Daoy (cell line): Measurements from ENCODE around the gene FAXDC2. TPM values are rescaled to one million over a fixed set of nuclear protein-coding genes. Genes with fewer than 3 reads are reported as not detected.

Source experiments
- DNase-seq: peaks from one replicate; pipeline ENCODE4 v3.0.0-alpha.2; 2015; ENCODE audit warnings: low read depth
- total RNA-seq: library from RNA; depleted of rRNA; stranded (reverse); fragments of >200 nt; shearing (Covaris generic); gene quantifications from 2 replicates; pipeline ENCODE4 v1.2.3, GENCODE V29; 2014

Gene FAXDC2
- total RNA-seq, 1 experiment from 2014 or later, result 0.46 TPM

DNA sequence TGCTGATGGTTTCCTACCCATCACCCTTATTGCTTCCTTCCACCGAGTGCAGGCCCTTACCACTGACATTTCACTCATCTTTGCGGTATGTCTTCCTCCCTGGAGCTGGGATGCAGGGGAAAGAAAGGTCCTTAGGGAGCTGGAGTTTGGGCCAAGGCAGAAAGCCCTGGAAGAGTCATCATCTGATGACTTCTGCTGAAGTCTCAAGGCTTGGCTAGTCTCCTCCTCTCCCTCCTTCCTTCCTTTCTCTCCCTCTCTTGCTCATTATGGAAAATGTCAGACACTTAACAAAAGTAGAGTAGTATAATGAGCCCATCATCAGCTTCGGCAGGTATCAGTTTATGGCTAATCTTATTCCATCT lies 55.2 kb downstream of the FAXDC2 start:
- DNase-seq, result no peak

DNA sequence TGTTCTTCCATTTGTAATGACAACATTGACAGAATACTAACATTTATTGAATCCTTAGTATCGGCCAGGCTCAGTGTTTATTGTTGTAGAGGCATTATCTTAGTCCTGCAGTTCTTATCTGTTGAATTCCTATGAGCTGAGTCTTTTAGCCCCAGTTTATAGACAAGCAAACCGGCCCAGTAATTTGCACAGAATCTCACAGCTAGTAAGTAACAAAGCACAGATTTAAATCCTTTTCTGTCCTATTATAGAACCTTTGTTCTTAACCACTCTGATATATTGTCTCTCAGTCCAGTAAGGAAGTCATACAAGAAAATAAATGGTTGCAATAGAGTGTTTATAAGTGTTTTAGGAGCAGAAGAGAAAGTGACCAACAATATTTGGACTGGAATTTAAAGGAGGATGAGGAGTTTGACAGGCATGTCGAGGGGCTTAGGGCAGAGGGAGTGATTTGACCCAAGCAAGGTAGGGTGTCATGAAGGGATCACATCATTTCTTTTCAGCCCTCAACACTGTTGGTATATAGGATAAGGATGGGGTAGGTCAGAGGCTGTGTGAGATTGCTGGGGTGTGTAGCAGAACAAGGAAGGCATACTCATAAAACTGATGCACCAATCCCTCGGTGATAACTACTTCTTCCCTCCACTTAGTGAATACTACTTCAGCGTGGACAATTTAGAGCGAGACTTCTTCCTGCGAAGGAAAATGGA lies 55.7 kb downstream of the FAXDC2 start:
- DNase-seq, result peak; percentile 22

DNA sequence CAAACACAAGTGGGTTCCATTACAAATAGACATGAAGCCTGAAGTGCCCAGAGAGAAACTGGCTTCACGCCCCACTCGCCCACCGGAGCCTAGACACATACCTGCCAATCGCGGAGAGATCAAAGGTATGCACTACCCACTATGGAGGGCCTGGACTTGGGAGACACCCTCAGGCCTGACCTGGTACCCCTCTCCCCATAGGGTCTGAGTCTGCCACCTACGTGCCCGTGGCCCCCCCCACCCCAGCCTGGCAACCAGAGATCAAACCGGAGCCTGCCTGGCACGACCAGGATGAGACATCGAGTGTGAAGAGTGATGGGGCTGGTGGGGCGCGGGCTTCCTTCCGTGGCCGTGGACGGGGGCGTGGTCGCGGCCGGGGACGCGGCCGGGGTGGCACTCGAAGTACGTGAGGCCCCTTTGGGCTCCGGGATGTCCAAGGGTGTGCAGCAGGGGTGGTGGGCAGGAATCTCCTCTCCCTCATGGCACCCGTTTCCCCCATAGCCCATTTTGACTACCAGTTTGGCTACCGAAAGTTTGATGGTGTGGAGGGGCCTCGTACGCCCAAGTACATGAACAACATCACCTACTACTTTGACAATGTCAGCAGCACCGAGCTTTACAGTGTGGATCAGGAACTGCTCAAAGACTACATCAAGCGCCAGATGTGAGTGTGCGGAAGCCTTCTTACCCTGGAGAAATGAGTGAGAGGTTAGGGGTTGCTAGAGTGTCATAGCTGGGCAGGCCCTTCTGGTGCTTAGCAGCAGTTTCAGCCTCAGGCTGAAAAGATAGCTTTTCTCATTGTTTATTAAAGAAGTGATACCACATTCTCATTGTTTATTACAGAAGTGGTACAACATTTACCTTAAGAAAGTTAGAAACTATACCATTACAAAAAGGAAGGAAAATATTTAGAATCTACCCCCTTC lies 56.5 kb downstream of the FAXDC2 start:
- DNase-seq, result peak; percentile 38

DNA sequence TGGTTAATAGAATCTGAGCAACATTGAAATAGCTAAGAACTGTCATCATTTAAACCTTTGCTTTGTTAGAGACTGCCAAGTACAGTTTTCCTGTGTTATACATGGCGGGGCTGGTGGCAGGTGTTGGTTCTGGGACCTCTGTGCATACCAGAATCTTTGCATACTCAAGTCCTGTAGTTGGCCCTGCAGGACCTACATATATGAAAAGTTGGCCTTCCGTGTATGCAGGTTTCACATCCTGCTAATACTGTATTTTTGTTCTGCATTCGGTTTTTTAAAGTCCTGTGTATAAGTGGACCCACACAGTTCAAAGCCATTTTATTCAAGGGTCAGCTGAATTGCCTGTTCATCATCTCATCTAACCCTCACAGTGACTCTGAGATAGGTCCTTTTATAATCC lies 58.9 kb downstream of the FAXDC2 start:
- no peak for DNase-seq

DNA sequence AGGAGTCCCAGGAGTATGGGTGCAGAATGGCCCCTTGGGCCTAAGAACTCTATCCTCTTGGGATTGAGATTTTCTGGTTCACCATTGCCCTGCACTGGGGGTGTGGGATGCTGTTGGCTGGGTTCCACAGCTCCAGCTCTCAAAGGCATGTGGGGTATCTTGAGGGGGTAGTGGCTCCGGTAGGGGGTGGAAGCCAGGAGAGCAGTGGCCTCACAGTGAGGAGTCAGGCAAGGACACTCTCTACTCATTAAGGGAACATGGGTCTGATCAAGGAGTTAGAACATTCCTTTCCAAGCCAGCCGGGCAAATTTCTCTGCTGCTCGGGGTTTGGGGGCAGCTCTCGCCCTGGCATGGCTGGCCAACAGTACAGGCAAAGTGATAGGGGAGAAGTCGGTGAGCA lies 62.2 kb downstream of the FAXDC2 start:
- no peak for DNase-seq

DNA sequence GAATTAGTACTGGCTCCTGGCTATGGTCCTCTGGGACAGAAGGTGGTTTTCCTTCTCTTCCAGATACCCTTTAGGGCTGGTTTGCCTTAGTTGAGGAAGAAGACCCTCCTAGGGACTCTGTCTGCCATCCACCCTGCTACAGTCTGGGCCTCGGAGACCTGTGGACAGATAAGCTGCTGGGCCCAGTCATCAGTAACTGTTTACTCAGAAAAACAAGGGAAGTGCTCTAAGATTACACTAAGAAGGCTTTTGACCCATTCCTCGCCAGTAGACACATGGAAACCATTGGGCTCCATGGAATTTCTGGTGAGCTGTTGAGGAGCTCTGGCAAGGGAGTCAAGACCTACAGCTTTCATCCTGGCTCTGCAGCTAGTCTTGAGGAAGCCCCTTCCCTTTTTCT lies 64.0 kb downstream of the FAXDC2 start:
- DNase-seq, result no peak

DNA sequence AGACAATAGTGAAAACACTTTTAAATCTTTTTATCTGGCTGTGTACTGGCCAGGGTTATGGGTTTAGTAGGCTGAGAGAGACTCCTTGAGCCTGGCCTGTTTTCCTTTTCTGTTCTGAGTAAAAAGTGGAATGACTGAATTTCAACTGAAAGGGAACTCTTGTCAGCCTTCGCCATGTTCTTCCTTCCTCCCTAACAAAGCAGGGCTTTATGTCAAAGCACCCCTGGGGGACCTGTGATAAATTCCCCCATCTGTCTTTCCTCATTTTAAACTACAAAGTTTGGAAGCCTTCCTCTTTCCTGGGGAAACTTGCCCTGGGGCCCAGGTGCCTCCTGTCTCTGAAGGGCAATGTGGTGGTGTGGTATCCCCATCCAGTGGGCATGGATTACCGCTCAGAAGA lies 65.5 kb downstream of the FAXDC2 start:
- DNase-seq, result no peak

DNA sequence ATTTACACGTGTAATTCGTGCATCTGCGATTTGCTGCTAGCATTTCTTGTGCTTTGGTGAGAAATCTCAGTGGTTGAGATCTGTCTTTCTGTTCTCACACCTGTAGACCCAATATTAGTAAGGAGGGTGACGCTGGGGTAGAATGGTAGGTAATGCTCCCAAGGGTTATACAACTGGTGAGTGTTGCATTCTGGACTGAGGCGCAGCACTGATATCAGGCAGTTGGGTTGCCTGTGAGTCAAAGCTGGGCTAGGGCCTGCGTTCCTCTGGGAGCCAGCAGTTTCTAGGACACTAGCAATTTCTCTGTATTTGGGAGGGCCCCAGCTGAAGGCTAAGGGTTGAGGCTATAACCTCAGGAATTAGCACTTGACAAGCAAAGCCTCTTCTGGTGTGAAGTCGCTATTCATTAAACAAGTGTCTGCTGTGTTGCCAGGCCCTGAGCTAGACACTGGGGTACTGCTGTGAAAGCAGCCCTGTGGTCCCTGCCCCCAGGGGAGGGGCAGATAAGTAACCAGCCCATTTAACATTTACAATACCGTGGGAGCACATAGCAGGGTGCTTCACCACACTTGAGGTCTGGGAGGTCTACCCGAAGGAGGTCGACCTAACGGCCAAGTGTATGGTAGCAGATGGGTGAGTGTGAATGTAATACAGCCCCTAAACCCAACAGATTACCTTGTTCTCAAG lies 66.5 kb downstream of the FAXDC2 start:
- no peak for DNase-seq

DNA sequence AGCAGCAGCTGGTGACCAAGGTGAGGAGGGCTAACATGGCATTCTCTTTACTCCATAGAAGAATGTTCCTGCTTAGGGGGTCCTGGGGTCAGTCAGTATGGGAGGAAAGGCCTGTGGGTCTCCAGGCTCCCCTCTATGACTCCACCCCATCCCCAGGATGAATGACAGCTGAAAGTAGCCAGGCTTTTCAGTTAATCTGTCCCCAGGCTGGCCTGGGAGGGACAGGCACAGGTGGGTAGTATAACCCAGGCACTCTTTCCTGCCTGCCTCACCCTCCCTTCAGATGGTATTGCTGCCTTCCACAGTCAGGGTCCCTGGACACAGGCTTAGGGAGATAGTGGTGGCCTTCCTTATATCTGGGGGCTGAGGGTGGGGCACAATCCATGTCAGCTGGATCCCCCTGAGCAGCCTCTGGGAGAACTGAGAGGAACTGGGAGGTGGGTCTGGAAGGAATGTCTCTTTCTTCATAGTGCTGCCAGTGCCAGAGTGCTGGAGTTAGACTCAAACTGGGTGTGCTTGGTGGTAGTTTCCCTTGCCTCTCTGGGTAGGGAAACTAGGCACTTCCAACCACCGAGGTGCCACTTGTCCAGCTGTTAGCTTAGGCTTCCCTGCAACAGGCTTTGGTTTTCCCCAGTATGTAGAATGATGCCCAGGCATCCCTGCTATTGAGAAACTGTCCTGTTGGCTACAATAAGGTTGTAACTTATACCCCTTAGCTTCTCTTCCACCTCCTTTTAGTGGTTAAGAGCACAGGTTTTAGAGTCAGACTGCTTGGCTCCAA lies 67.4 kb downstream of the FAXDC2 start:
- no peak for DNase-seq

DNA sequence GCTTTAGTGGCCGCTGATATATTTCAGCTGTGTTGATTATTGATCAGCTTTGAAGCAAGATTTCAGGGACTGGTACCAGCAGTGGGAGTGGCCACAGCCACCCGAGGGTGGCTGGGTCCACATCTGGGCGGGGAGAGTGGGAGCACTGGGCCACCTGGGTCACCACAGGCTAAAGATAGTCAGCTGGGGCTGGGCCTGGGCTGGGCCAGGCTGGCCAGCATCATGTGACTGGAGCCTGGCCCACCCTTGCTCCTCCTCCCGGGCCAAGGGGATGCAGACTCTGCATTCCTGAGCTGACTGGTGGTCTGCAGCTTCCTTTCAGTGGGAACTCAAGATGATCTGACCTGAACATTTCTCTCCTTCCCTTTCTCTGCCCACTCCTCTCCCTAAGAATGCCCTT lies 68.1 kb downstream of the FAXDC2 start:
- no peak for DNase-seq

DNA sequence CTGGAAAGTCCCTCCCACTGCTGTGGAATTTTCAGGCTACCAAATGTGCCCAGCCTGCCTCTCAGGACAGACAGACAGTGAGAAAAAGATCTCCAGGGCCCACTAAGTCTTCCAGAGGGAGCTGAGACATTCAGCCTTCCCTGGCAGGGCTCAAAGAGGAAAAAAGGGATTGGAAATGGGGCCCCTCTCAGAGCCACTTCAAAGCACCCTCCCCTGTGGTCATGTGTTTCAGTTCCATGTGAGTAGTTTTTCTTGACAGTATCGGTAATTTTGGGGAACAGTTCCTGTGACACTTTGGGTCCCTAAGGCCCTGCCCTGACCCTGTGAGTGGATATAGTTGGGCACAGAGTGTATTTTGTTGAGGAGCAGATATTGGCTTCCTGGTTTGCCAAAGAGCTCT lies 70.3 kb downstream of the FAXDC2 start:
- no peak for DNase-seq

DNA sequence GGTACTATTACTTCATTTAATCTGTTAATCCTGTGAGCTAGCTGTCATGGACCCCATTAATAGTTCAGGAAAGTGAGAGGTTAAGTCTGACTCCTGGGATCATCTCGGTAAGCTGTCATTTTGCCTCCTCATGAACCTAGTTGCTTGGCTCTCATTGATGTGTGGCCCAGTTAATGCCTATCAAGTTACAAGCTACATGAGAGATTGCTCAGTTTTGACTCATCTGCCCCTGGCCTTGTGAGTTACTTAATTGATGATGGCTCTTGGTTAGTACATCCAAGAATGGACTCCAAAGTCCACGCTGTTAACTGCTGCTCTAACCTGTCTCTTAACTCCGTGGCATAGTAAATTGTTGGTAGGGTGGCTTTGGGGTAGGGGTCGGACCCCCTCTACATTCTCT lies 71.3 kb downstream of the FAXDC2 start:
- DNase-seq, result peak; percentile 81

DNA sequence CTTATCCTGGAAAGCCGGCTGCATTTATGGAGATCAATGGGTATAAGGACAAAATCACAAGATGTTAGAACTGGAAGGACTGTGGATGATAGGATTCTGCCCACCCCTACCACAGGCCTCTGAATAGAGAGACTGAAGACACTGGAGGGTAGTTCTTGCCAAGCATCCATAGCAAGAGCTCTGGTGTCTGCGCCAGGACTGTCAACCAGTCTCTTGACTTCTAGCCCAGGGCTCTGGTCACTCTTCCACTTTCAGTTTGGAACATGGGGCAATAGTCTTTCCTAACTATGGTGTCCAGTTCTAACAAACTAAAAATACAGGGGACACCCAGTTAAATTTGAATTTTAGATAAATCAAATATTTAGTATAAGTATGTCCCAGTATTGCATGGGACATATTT lies 71.9 kb downstream of the FAXDC2 start:
- DNase-seq, result no peak

DNA sequence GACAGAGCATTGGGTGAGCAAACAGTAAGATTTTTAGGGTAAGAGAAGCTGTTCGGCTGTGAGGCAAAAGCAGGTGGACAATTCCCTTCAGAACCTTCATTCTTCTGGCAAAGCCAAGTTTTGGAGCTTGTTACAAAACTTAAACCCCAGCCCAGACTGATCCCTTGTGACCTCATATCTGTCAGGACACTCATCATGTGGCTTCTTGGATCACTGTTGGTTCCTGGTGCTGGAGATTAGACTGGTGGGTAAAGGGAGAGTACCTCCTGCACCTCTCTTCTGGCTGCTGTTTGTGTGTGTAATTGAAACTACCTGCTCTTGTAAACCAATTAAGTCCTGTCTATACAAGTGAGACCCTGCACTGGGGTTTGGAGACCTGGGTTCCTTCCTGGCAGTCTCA lies 74.2 kb downstream of the FAXDC2 start:
- DNase-seq, result no peak

DNA sequence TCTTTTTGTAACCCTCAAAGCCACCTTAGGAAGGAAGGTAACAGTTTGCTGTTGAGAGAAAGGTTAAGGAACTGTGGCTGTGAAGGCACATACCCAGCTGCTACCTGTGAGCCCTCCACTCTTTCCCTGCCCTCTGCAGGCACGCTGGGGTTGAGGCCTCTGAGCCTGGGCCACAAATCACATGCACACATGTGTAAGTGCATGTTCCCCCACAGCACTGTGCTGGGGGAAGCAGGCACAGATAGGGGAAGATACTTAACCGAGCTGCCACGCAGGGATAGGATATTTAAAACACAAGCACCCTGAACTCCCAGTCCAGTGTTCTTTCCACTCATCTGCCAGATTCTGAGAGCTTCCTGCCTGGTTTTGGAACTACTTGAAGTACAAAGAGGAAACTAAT lies 77.1 kb downstream of the FAXDC2 start:
- DNase-seq, result no peak

DNA sequence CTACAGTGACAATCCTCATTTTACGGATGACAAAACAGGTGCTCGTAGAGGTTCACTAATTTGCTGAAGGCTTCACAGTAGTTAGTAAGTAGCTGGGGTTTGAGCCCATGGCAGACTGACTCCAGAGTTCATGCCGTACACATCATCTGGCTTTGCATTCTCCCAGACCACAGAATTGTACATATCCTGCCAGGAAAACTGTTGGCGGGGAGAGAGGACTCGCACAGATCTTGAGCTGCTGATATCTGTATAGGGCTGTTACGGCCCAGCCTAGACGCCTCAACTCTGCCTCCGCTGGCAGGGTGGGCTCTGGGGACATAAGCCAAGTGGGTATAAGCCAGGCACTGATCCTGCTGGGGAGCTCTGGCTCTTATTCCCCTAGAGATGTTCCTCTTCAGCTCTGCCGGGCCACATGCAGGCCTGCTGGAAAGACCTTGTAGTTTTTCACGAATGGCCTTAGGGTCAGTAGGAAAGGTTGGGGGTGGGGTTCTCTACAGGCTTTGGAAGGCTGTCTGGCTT lies 79.0 kb downstream of the FAXDC2 start:
- DNase-seq, result peak; percentile 80

DNA sequence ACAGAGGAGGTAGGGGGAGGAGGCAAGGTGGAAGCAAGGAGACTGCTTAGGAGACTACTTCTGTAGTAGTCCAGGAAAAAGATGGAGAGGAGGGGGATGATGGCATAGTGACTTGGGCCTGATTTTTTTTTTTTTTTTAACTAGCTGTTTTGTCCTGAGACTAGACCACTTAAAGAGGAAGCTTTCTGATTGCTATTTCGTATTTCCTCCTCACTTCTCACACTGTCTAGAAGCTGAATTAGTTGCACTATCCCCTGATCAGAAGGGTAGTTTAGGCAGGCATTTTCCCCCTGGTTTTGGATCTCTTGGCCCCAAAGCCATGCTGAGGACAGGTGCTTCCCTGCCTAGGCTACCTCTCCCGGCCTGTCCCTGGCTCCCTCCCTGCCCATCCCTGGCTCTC lies 80.3 kb downstream of the FAXDC2 start:
- DNase-seq, result no peak
